Lower leg skin (tissue), 3 donors: Measurements from ENCODE around the gene TUBB1.
"Not testable (repeated sequence)": the region's sequence is repeated elsewhere in the genome, so short reads cannot be mapped to it uniquely, and the experiment has no call there.

Experiments
- POLR2A ChIP-seq, 2 donors: fragments of 450-650 bp; IDR thresholded peaks; one replicate each; pipeline ENCODE4 v1.6.1; 2016 to 2017; ENCODE audit warnings: antibody characterized with exemption in 2 of 2, mild to moderate bottlenecking in 1 of 2, moderate library complexity in 1 of 2
- TF ChIP-seq, protein P1 (sequence below), 3 donors: fragments of 450-650 bp; IDR thresholded peaks; one replicate each; pipeline ENCODE4 v1.5.1; 2016; ENCODE audit warnings: antibody characterized with exemption in 3 of 3, mild to moderate bottlenecking in 3 of 3, moderate library complexity in 2 of 3

DNA sequence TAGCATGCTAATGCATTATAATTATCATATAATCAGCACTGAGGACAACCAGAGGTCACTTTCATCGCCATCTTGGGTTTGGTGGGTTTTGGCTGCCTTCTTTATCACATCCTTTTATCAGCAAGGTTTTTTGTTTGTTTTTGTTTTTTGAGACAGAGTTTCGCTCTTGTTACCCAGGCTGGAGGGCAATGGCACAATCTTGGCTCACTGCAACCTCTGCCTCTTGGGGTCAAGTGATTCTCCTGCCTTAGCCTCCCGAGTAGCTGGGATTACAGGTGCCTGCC is 7.4 kb upstream of the TUBB1 start:
- TF ChIP-seq, protein P1, sequence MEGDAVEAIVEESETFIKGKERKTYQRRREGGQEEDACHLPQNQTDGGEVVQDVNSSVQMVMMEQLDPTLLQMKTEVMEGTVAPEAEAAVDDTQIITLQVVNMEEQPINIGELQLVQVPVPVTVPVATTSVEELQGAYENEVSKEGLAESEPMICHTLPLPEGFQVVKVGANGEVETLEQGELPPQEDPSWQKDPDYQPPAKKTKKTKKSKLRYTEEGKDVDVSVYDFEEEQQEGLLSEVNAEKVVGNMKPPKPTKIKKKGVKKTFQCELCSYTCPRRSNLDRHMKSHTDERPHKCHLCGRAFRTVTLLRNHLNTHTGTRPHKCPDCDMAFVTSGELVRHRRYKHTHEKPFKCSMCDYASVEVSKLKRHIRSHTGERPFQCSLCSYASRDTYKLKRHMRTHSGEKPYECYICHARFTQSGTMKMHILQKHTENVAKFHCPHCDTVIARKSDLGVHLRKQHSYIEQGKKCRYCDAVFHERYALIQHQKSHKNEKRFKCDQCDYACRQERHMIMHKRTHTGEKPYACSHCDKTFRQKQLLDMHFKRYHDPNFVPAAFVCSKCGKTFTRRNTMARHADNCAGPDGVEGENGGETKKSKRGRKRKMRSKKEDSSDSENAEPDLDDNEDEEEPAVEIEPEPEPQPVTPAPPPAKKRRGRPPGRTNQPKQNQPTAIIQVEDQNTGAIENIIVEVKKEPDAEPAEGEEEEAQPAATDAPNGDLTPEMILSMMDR (IDR thresholded peaks at IDR 0.05): not testable (repeated sequence)
- TF ChIP-seq POLR2A (IDR thresholded peaks at IDR 0.05): not testable (repeated sequence)
